Frontal cortex (tissue), 4 donors: Measurements from ENCODE around the gene EXTL2. TPM values are rescaled to one million over a fixed set of nuclear protein-coding genes. Genes with fewer than 3 reads are reported as not detected.
"Not testable (repeated sequence)": the region's sequence is repeated elsewhere in the genome, so short reads cannot be mapped to it uniquely, and the experiment has no call there.

Source experiments
- DNase-seq, 2 donors: peaks; one replicate each; pipeline ENCODE4 v3.0.0; 2012; ENCODE audit warnings: low spot score in 2 of 2
- FAIRE-seq: peaks from 2 replicates; lab custom pipeline; 2012; peaks lifted over from hg19 to GRCh38; lab: Jason Lieb, UNC
- total RNA-seq: library from RNA; depleted of rRNA; stranded (reverse); fragments of >200 nt; gene quantifications from one replicate; pipeline ENCODE4 v1.2.3, GENCODE V29; 2014
- donor health status: control.
- donor health status: control.
- donor health status: control.

The EXTL2 gene
- total RNA-seq, 1 donor from 2014 or later: 28.9 TPM

DNA sequence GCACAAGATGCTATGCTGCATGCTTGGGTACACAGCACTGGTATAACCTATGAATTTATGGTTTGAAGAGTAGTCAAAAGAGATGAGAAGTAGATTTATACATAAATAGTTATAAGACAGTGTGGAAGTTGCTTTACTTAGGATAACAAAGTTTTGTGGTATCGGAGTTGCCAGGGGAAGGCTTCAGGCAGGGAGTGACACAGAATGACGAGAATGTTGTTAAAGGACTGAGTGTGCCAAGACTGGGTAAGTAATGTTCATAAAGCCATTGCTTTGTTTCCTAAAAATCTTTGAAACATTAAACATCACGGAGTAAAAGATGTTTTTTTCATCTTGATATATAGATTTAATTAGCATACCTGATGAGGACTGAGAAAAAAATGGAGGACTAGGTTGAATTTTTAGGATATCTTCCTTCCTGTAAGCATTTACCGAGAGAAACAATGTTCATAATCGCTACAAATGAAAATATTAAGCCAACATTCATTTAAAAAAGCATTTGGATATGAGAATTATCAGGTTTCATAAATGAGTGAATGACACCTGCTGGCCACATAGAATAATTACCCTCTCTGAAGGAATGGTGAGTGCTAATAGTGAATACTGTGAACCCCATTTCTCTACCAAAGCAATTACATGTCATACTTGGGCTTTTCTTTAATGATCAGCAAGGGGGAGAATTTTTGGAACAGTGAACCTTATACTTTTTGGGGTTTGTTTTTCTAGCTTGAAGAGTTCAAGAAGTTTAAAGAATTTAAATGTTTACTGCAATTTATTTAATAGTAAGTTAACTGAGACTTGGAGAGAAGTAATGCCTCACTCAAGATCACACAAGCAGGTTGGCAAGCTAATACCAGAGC lies 28.4 kb downstream of the EXTL2 start:
- no peak for DNase-seq
- FAIRE-seq: no peak

GRCh38 chr1:100862591-100862990 lies 32.1 kb downstream of the EXTL2 start:
- DNase-seq (no peak), FAIRE-seq (no peak)

GRCh38 chr1:100861379-100861778 lies 33.3 kb downstream of the EXTL2 start:
- DNase-seq (no peak), FAIRE-seq (no peak)

DNA sequence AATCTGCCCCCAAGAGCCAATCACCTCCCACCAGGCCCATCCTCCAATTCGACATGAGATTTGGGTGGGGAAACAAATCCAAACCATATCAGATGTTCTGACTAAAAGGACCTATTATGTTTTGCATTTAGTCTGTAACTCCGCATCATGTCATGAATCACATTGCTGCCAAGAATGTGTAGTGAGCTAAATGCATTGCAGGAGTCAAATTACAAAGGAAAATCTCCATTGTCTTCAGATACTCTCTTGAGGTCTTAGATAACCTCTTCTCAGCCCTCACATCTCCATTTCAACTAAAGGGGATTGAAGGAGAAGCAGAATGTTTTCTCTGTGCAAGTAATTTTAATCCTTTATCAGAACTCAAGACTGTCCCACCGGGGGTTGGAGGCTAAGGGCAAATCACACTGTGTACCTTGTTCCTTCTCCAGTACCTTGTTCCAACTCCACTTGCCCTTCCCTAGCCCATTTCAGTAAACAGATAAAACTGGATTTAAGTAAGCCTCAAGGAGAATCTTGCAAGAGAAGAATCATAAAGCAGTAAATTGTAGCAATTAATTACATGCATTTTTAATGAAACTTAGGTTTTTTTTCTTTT lies 34.1 kb downstream of the EXTL2 start:
- no peak for DNase-seq
- no peak for FAIRE-seq

DNA sequence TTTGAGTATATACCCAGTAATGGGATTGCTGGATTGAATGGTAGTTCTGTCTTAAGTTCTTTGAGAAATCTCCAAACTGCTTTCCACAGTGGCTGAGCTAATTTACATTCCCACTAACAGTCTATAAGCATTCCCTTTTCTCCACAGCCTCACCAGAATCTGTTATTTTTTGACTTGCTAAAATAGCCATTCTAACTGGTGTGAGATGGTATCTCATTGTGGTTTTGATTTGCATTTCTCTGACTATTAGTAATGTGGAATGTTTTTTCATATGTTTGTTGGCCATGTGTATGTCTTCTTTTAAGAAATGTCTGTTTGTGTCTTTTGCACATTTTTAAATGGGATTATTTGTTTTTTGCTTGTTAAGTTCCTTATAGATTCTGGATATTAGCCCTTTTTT lies 39.5 kb downstream of the EXTL2 start:
- not testable (repeated sequence) for DNase-seq, FAIRE-seq

GRCh38 chr1:100852976-100853375 lies 41.7 kb downstream of the EXTL2 start:
- FAIRE-seq (no peak), DNase-seq (no peak)

DNA sequence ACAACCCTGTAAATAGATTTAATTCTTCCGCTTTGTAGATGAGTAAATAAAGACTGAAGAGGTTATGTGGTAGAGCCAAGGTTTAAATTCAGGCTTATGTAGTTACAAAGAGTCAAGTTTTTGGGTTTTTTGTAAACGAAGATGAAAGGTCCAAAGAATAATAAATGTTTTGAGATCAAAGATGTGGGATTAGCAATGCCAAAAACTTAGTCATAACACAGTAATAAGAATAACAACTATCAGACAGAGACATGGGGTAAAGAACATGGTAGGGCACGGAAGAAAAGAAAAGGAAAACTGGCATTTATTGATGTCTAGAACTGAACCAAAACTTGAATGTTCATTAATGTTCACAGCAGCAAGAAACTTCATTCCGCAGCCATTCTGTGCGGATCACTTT lies 42.9 kb downstream of the EXTL2 start:
- DNase-seq (no peak), FAIRE-seq (no peak)

DNA sequence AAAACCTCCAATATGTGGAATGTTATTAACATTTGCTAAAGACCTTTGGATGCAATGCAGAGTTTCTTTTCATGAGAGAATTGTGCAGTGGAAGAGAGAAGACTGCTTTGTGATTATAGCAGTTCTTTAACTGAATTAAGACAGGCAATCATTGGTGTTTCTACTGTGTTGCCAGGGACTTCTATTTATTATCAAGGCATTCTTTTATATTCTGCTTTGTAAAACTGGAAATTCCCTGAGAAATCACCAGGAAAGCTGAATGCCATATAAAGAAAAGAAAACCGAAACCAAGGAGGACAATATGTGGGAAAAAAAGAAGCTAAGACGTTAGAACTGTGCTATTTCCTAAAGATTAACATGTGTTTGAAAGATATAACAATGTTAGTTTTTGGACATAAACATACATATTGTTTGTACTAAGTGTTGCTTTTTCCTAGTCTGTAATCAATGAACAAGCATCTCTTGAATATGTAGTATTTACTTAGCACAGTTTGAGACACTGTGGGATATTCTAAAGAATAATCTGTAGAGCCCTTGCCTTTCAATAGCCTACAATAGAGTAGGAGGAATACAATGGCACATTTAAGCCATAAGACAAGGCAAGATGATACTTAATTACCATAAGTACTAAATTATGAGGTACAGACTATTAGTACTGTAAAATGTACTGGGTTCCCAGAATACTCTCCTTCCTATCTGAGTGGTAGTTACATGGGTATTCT lies 47.1 kb downstream of the EXTL2 start:
- FAIRE-seq: no peak
- DNase-seq: no peak

GRCh38 chr1:100843160-100843559 lies 51.5 kb downstream of the EXTL2 start:
- DNase-seq, FAIRE-seq: not testable (repeated sequence)

DNA sequence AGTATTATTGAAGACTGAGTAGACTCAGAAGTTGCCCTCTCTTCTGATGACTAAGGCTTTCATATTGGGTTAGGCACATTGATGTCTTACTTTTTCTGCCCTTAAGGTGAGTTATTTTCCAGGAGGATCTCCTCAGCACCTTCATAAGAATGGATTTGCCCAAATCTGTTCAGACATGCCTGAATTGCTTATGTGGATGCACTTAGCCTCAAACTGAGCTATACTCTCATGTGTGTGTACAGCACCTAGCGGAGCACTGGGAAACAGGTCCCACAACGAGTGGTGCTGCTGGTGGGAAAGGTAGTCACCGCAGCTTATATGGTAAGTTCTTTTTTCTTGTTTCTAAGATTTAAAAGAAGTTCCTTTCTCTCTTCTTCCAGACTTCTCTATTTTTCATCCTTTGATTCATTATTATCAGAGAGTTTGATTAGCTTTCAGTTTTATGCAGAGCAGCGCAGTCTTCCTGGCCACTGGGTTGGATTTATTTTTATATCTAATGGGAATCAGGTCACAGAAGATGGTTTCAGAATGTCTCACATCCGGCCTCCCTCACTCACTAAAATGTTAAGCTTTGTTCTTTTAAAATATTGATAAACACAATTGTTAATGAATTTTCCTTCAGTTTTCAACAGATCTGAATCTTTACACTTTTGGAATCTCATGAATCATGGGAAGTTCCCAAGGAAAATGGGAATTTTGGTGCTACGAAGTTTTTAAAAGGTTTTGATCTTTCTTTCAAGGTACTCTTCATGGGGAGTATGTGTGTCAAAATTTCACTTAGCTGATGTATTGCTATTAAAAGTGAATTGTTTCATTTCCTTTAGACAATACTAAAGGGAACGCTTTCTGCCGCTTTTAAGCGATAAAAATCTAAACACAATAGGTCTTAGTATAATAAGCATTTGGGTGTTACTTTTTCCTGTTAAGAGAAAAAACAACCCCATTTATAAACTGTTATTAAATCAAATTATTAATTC lies 58.5 kb downstream of the EXTL2 start:
- FAIRE-seq (no peak), DNase-seq (no peak)

GRCh38 chr1:100834777-100835660 lies 59.6 kb downstream of the EXTL2 start:
- FAIRE-seq (no peak), DNase-seq (no peak)

- DNase-seq: no peak
Observed at GRCh38 chr1:100832694-100833428, 61.8 kb downstream of the EXTL2 start.

GRCh38 chr1:100825666-100826065 lies 69.0 kb downstream of the EXTL2 start:
- not testable (repeated sequence) for DNase-seq, FAIRE-seq

More at GRCh38 chr1:100832694-100833428, 61.8 kb downstream of the EXTL2 start:
- FAIRE-seq: no peak

Other genes starting within 250 kb of the EXTL2 start
- 16.3 TPM for gene VCAM1, start 175.1 kb downstream of the EXTL2 start, total RNA-seq
- gene SLC30A7, start 1.2 kb upstream of the EXTL2 start, total RNA-seq: 30.2 TPM
- 40.8 TPM for gene DPH5, start 130.9 kb upstream of the EXTL2 start, total RNA-seq